Measurements from ENCODE around the gene FBXW8.

- TF ChIP-seq, protein P1, sequence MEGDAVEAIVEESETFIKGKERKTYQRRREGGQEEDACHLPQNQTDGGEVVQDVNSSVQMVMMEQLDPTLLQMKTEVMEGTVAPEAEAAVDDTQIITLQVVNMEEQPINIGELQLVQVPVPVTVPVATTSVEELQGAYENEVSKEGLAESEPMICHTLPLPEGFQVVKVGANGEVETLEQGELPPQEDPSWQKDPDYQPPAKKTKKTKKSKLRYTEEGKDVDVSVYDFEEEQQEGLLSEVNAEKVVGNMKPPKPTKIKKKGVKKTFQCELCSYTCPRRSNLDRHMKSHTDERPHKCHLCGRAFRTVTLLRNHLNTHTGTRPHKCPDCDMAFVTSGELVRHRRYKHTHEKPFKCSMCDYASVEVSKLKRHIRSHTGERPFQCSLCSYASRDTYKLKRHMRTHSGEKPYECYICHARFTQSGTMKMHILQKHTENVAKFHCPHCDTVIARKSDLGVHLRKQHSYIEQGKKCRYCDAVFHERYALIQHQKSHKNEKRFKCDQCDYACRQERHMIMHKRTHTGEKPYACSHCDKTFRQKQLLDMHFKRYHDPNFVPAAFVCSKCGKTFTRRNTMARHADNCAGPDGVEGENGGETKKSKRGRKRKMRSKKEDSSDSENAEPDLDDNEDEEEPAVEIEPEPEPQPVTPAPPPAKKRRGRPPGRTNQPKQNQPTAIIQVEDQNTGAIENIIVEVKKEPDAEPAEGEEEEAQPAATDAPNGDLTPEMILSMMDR (IDR thresholded peaks at IDR 0.05; ENCODE audit: extremely low read depth in 1 of 2, insufficient read depth in 1 of 2, low read depth in 1 of 2, low read length in 2 of 2), result no peak
- TF ChIP-seq POLR2AphosphoS5 (IDR thresholded peaks at IDR 0.05; ENCODE audit: insufficient read depth, low read depth, low read length) (no peak), JUN (IDR thresholded peaks at IDR 0.05; ENCODE audit: borderline replicate concordance, insufficient read depth, insufficient read length, low read depth) (no peak), POLR2A (IDR thresholded peaks at IDR 0.05; ENCODE audit: low read depth, low read length) (no peak), EZH2 (IDR thresholded peaks at IDR 0.05; ENCODE audit: borderline replicate concordance, low read depth, low read length, severe bottlenecking) (no peak), FOS (IDR thresholded peaks at IDR 0.05; ENCODE audit: borderline replicate concordance, insufficient read depth, low read length) (no peak), MAX (IDR thresholded peaks at IDR 0.05; ENCODE audit: insufficient read depth, insufficient read length) (no peak), GATA2 (IDR thresholded peaks at IDR 0.05; ENCODE audit: insufficient read depth, insufficient read length, low read depth, low read length) (no peak)
These were observed 159.5 kb downstream of the FBXW8 start for GRCh38 chr12:117069926-117070900.

Data from endothelial cell of umbilical vein (primary cell).